Measurements from ENCODE around the gene ABCA13.

DNA sequence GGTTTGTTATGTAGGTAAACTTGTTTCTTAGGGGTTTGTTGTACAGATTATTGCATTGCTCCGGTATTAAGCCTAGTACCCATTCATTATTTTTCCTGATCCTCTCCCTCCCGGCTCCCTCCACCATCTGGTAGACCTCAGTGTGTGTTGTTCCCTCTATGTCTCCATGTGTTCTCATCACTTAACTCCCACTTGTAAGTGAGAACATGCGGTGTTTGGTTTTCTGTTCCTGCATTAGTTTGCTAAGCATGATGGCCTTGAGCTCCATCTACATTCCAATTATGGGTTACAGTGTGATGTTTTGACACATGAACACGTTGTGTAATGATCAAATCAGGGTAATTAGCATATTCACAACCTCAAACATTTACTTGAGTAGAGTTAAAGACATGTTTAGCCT is 237.5 kb downstream of the ABCA13 start:
- TF ChIP-seq, protein P1, sequence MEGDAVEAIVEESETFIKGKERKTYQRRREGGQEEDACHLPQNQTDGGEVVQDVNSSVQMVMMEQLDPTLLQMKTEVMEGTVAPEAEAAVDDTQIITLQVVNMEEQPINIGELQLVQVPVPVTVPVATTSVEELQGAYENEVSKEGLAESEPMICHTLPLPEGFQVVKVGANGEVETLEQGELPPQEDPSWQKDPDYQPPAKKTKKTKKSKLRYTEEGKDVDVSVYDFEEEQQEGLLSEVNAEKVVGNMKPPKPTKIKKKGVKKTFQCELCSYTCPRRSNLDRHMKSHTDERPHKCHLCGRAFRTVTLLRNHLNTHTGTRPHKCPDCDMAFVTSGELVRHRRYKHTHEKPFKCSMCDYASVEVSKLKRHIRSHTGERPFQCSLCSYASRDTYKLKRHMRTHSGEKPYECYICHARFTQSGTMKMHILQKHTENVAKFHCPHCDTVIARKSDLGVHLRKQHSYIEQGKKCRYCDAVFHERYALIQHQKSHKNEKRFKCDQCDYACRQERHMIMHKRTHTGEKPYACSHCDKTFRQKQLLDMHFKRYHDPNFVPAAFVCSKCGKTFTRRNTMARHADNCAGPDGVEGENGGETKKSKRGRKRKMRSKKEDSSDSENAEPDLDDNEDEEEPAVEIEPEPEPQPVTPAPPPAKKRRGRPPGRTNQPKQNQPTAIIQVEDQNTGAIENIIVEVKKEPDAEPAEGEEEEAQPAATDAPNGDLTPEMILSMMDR (optimal IDR thresholded peaks at IDR 0.05 in 1 of 3, IDR thresholded peaks at IDR 0.05 in 1 of 3, conservative IDR thresholded peaks at IDR 0.05 in 1 of 3; ENCODE audit: extremely low read depth in 1 of 3, insufficient read depth in 2 of 3, low read length in 3 of 3), result no peak
- TF ChIP-seq EZH2 (IDR thresholded peaks at IDR 0.05; ENCODE audit: low read length), result no peak
